ENCODE results near the gene CABYR. TPM values are rescaled to one million over a fixed set of nuclear protein-coding genes. Genes with fewer than 3 reads are reported as not detected.

CABYR gene
- total and polyA plus RNA-seq, 2 of the 8 experiments (the other 6 are each of a cell fraction or from before 2014, with no cell fraction given) = 14.5 to 18.8 TPM

DNA sequence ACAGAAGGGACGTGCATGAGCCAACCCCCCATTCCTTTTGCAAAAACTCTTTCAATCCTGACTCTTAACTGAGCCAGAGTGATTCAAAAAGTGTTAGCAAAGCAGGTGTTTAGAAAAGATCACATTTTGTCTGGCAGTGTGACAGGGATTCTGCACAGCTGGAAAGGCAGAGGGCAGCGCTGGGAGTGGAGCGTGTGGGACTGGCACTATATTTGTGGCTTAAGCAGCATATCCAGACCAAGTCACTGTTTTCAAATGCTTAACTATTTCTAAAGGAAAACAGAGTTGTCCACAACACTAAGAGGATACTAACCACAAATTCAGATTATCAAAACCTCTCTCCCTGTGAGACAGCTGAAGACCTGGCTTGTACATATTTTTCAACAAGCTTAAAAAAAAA, 19.0 kb downstream of the CABYR start:
- CTCF ChIA-PET (ENCODE audit: partially characterized antibody) = interaction anchor here (1.0 to 1.1 kb wide), 2 partner anchors 448 to 535 kb away, joined by 3 read pairs; no protein-coding TSS in a partner anchor
- no peaks in the 10 kb centered on the region for H3K27me3 ChIP-seq (replicated peaks in 1 of 4; ENCODE audit: control insufficient read depth in 3 of 4, extremely low read depth in 1 of 4, insufficient read depth in 3 of 4, low read length in 3 of 4)
- H3K4me3 ChIP-seq (ENCODE audit: extremely low read depth in 1 of 4, insufficient read depth in 2 of 4, low read depth in 3 of 4, low read length in 4 of 4) = no peak overlapping the region
- H2AFZ ChIP-seq (ENCODE audit: low read length) = no peak overlapping the region
- no peak overlapping the region for H3K23ac ChIP-seq (ENCODE audit: insufficient read length)
- H3K36me3 ChIP-seq (ENCODE audit: control insufficient read depth in 2 of 4, insufficient read depth in 4 of 4, low read length in 3 of 4) = peaks cover 9 to 46% (median 27%) of the 10 kb centered on the region in 4 experiments
- POLR2A ChIA-PET (ENCODE audit: partially characterized antibody) = interaction anchor here (0.8 to 6.6 kb wide), 3 partner anchors 9 to 19 kb away, joined by 3 to 31 read pairs (median 4); partner anchors contain the start of gene CABYR
- no peak overlapping the region for H3K18ac ChIP-seq (ENCODE audit: extremely low read depth, low read length)
- DNase-seq (ENCODE audit: low read depth in 1 of 2, low spot score in 2 of 2) (no peak), FAIRE-seq (no peak)
- no peaks in the 10 kb centered on the region for H3K4me1 ChIP-seq (replicated peaks in 1 of 4; ENCODE audit: control insufficient read depth in 3 of 4, insufficient read depth in 4 of 4, low read length in 3 of 4)
- no peak overlapping the region for H4K91ac ChIP-seq (replicated peaks; ENCODE audit: insufficient read length, low read length)
- no peak overlapping the region for H3K14ac ChIP-seq (ENCODE audit: insufficient read length)
- H2BK12ac ChIP-seq (ENCODE audit: low read depth, low read length) = no peak overlapping the region
- no peaks in the 10 kb centered on the region for H3K79me1 ChIP-seq (ENCODE audit: low read depth, low read length)
- no peak overlapping the region for H2AK5ac ChIP-seq (ENCODE audit: low read depth, low read length)
- H2BK5ac ChIP-seq (ENCODE audit: low read depth, low read length) = no peak overlapping the region
- no peak overlapping the region for H2BK15ac ChIP-seq (ENCODE audit: low read length)
- no peak overlapping the region for H3K27ac ChIP-seq (ENCODE audit: low read depth, low read length)
- peaks cover 0 to 6% of the 10 kb centered on the region in 2 experiments for H4K20me1 ChIP-seq (replicated peaks in 1 of 2; ENCODE audit: control insufficient read depth in 1 of 2, insufficient read depth in 2 of 2, low read length in 2 of 2)
- no peak overlapping the region for H3K4ac ChIP-seq (replicated peaks; ENCODE audit: insufficient read length, low read depth, low read length)
- no peaks in the 10 kb centered on the region for H3K23me2 ChIP-seq (ENCODE audit: low read depth, low read length)
- H3K4me2 ChIP-seq (ENCODE audit: insufficient read depth in 1 of 2, low read depth in 2 of 2, low read length in 2 of 2) = no peak overlapping the region
- H2BK120ac ChIP-seq (replicated peaks; ENCODE audit: low read depth, low read length) = no peak overlapping the region
- H4K5ac ChIP-seq (ENCODE audit: insufficient read length, low read depth, low read length) = no peak overlapping the region
- H4K8ac ChIP-seq (ENCODE audit: extremely low read depth, insufficient read depth, low read length) = no peak overlapping the region
- no peaks in the 10 kb centered on the region for H3K79me2 ChIP-seq (ENCODE audit: control insufficient read depth in 1 of 2, insufficient read depth in 2 of 2, low read length in 2 of 2)
- H3K56ac ChIP-seq (replicated peaks; ENCODE audit: insufficient read length, low read depth, low read length) = no peak overlapping the region
- H3K9ac ChIP-seq (replicated peaks in 1 of 4; ENCODE audit: extremely low read depth in 1 of 4, low read depth in 3 of 4, low read length in 3 of 4) = no peak overlapping the region
- 84% methylated on average over 3 of the region's 3 CpGs; no CpG with 5 or more reads in 1 of the 2 experiments for WGBS, 2 experiments (ENCODE audit: extremely low coverage in 1 of 2, insufficient coverage in 1 of 2, insufficient read length in 1 of 2, insufficient replicate concordance in 2 of 2, low coverage in 1 of 2, low lambda C conversion rate in 2 of 2, missing lambda C conversion rate in 1 of 2)
- no peaks in the 10 kb centered on the region for H3K9me3 ChIP-seq (ENCODE audit: insufficient read depth in 2 of 2, low read depth in 1 of 2, low read length in 1 of 2)
- H2BK20ac ChIP-seq (ENCODE audit: low read length) = no peak overlapping the region
- TF ChIP-seq, protein P1, sequence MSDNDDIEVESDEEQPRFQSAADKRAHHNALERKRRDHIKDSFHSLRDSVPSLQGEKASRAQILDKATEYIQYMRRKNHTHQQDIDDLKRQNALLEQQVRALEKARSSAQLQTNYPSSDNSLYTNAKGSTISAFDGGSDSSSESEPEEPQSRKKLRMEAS (IDR thresholded peaks at IDR 0.05) = no peak
- TF ChIP-seq CHD2 (IDR thresholded peaks at IDR 0.05; ENCODE audit: low read length) (no peak), HDAC6 (IDR thresholded peaks at IDR 0.05; ENCODE audit: low read depth, low read length) (no peak), SP2 (IDR thresholded peaks at IDR 0.05; ENCODE audit: low read length) (no peak), EZH2 (IDR thresholded peaks at IDR 0.05; ENCODE audit: low read depth, low read length, severe bottlenecking) (no peak), SIN3A (conservative IDR thresholded peaks at IDR 0.05 in 1 of 2, IDR thresholded peaks at IDR 0.05 in 1 of 2; ENCODE audit: low read depth in 1 of 2, low read length in 2 of 2) (no peak), ZNF274 (IDR thresholded peaks at IDR 0.05; ENCODE audit: borderline replicate concordance, extremely low read depth, low read length) (no peak), KDM1A (IDR thresholded peaks at IDR 0.05; ENCODE audit: borderline replicate concordance, low read length) (no peak), CREB1 (IDR thresholded peaks at IDR 0.05) (no peak), SRF (IDR thresholded peaks at IDR 0.05; ENCODE audit: low read depth, low read length) (no peak), SIX5 (IDR thresholded peaks at IDR 0.05; ENCODE audit: low read depth, low read length) (no peak), TAF7 (optimal IDR thresholded peaks at IDR 0.05; ENCODE audit: borderline replicate concordance, low read depth, low read length) (no peak), CEBPB (IDR thresholded peaks at IDR 0.05; ENCODE audit: low read depth, low read length) (no peak), RBBP5 (IDR thresholded peaks at IDR 0.05; ENCODE audit: borderline replicate concordance, low read depth, low read length) (no peak), MAFK (IDR thresholded peaks at IDR 0.05; ENCODE audit: low read depth, low read length) (no peak)

Data from H1 (cell line).